Vagina (tissue), 2 donors: ENCODE data around the gene SFXN1.

Source experiments
- CTCF ChIP-seq, 3 experiments: fragments of 450-650 bp in 2 of 3; fragments of 200-600 bp in 1 of 3; sonication (generic) in 1 of 3; IDR thresholded peaks; one replicate each; pipeline ENCODE4 v1.5.1; 2017 to 2019; ENCODE audit warnings: antibody characterized with exemption in 3 of 3, mild to moderate bottlenecking in 2 of 3, moderate library complexity in 2 of 3
- POLR2A ChIP-seq, 2 donors: fragments of 450-650 bp; IDR thresholded peaks; one replicate each; pipeline ENCODE4 v1.6.1; 2017; ENCODE audit warnings: antibody characterized with exemption in 2 of 2, mild to moderate bottlenecking in 2 of 2, moderate library complexity in 2 of 2
- POLR2AphosphoS5 ChIP-seq, 2 donors: sonication (generic); formaldehyde crosslinking; IDR thresholded peaks; one replicate each; pipeline ENCODE4 v1.9.0; 2017; ENCODE audit warnings: antibody characterized with exemption in 2 of 2, mild to moderate bottlenecking in 2 of 2, low read depth in 1 of 2; ENCODE audit not compliant: insufficient read depth in 1 of 2

DNA sequence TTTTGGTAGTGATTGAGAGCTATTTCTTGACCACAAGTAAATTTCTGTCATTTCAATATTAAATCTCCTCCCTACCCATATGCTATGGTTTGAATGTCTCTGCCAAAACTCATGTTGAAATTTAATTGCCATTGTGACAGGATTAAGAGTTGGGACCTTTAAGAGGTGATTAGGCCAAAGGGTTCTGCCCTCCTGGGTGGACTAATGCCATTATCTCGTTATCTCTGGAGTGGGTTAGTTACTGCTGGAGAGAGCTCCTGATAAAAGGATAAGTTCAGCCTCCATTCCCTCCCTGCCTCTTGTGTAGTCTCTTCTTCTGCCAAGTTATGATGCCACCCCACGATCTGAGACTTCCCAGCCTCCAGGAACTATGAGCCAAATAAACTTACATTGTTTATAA is 30.8 kb upstream of the SFXN1 start:
- TF ChIP-seq CTCF (IDR thresholded peaks at IDR 0.05) (no peak), POLR2AphosphoS5 (IDR thresholded peaks at IDR 0.05; ENCODE audit: insufficient read depth in 1 of 2, low read depth in 1 of 2) (no peak), POLR2A (IDR thresholded peaks at IDR 0.05) (no peak)
